Body of pancreas (tissue), 4 donors: ENCODE measurements around the gene ZNF644. TPM values are rescaled to one million over a fixed set of nuclear protein-coding genes. Genes with fewer than 3 reads are reported as not detected.
"Not testable (repeated sequence)": the region's sequence is repeated elsewhere in the genome, so short reads cannot be mapped to it uniquely, and the experiment has no call there.

Source experiments
- ATAC-seq: fragments of 150-250 bp; one replicate; pipeline ENCODE4 v1.9.1; 2016
- DNase-seq, 4 donors: peaks; one replicate each; pipeline ENCODE4 v3.0.0-alpha.2; 2019
- H3K27ac ChIP-seq, 4 donors: fragments of 200-600 bp; sonication (generic); 1 replicate in 3 of 4; 2 replicates in 1 of 4; pipeline versions ENCODE4 v1.5.1 to v1.6.1; 2016 to 2019; ENCODE audit warnings: mild to moderate bottlenecking in 1 of 4, mixed read lengths in 1 of 4, moderate library complexity in 1 of 4
- H3K27me3 ChIP-seq, 2 donors: fragments of 200-600 bp; sonication (generic); one replicate each; pipeline ENCODE4 v1.6.0; 2016; ENCODE audit warnings: mild to moderate bottlenecking in 1 of 2
- H3K36me3 ChIP-seq, 2 donors: fragments of 200-600 bp; sonication (generic); replicated peaks in 1 of 2; 2 replicates each; pipeline ENCODE4 v1.5.1; 2016; ENCODE audit warnings: low read depth in 2 of 2; ENCODE audit not compliant: insufficient read depth in 1 of 2
- H3K4me1 ChIP-seq: fragments of 200-600 bp; sonication (generic); one replicate; pipeline ENCODE4 v1.6.0; 2016
- H3K4me3 ChIP-seq, 2 donors: fragments of 200-600 bp; sonication (generic); 1 replicate in 1 of 2; 2 replicates in 1 of 2; pipeline ENCODE4 v1.5.1; 2016 to 2019
- H3K9me3 ChIP-seq, 3 donors: fragments of 200-600 bp; sonication (generic); 1 replicate in 2 of 3; 2 replicates in 1 of 3; pipeline ENCODE4 v1.5.1; 2016
- CTCF ChIP-seq, 7 experiments: fragments of 450-650 bp in 4 of 7; fragments of 200-600 bp in 3 of 7; sonication (generic) in 3 of 7; IDR thresholded peaks; one replicate each; pipeline ENCODE4 v1.5.1; 2016 to 2019; ENCODE audit warnings: antibody characterized with exemption in 7 of 7
- POLR2A ChIP-seq, 3 donors: fragments of 450-650 bp; IDR thresholded peaks; one replicate each; pipeline ENCODE4 v1.6.1; 2016; ENCODE audit warnings: antibody characterized with exemption in 3 of 3, mild to moderate bottlenecking in 2 of 3
- WGBS, 2 donors: methylation state at CpG; one replicate each; pipeline ENCODE4 v1.1.5; 2017; 5-methylcytosine and 5-hydroxymethylcytosine counted together
- intact Hi-C: fragments of 100-400 bp; cut with DNase I; formaldehyde crosslinking; loops from one replicate; pipeline ENCODE4 v1.15.1; 2023
- total RNA-seq, 2 donors: library from RNA; depleted of rRNA; stranded (reverse); fragments of >200 nt; gene quantifications; one replicate each; pipeline ENCODE4 v1.1.0, GENCODE V29; 2016

The ZNF644 gene
- total RNA-seq, 2 donors from 2014 or later: 41.0 to 47.1 TPM

DNA sequence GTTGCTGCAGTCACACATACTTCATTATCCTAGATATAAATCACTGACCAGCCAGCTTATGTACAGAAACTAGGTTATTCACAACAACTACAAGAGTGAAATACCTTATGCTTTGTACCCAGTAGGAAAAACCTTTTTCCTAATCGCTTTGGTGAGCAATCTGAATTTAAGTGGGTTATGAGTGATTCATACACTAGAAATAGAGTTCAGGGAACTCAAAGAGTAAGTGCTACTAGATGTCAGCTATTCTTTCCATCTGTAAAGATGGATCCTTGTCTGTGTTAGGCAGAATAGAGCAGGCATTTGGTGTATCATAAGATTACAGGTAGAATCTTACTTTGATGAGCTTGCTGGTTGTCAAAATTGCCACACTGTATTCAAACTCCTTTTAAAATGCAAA, 101.9 kb downstream of the ZNF644 start:
- no peak overlapping the region for H3K27ac ChIP-seq
- no peak for ATAC-seq
- TF ChIP-seq CTCF (IDR thresholded peaks at IDR 0.05) (no peak), POLR2A (IDR thresholded peaks at IDR 0.05) (no peak)
- H3K4me1 ChIP-seq: peaks cover 27% of the 10 kb centered on the region
- 84 to 97% methylated on average over 1 of the region's 1 CpG for WGBS, 2 donors
- no peaks in the 10 kb centered on the region for H3K36me3 ChIP-seq
- intact Hi-C loops: no loop called here
- DNase-seq: no peak
- no peaks in the 10 kb centered on the region for H3K27me3 ChIP-seq
- H3K9me3 ChIP-seq: no peaks in the 10 kb centered on the region
- no peak overlapping the region for H3K4me3 ChIP-seq

GRCh38 chr1:90919190-90919719, 102.6 kb downstream of the ZNF644 start:
- Histone ChIP-seq H3K4me1 (peaks cover 22% of the 10 kb centered on the region), H3K27ac (no peak overlapping the region), H3K27me3 (no peaks in the 10 kb centered on the region), H3K9me3 (no peaks in the 10 kb centered on the region), H3K4me3 (no peak overlapping the region), H3K36me3 (no peaks in the 10 kb centered on the region)
- no peak for DNase-seq
- TF ChIP-seq POLR2A (IDR thresholded peaks at IDR 0.05) (no peak), CTCF (IDR thresholded peaks at IDR 0.05) (no peak)
- intact Hi-C loops: no loop called here
- WGBS, 2 donors: 78 to 79% methylated on average over 1 of the region's 1 CpG
- no peak for ATAC-seq

- Histone ChIP-seq H3K36me3 (no peaks in the 10 kb centered on the region), H3K4me1 (no peaks in the 10 kb centered on the region), H3K4me3 (no peak overlapping the region), H3K9me3 (no peaks in the 10 kb centered on the region), H3K27me3 (no peaks in the 10 kb centered on the region), H3K27ac (no peak overlapping the region)
- WGBS, 2 donors: 89 to 98% methylated on average over 1 of the region's 1 CpG
- TF ChIP-seq POLR2A (IDR thresholded peaks at IDR 0.05): no peak
- no peak for TF ChIP-seq CTCF (IDR thresholded peaks at IDR 0.05)
- intact Hi-C loops: no loop called here
- DNase-seq: no peak
- ATAC-seq: no peak
Observed at GRCh38 chr1:90911353-90911752, 110.5 kb downstream of the ZNF644 start.

GRCh38 chr1:90902672-90903071, 119.2 kb downstream of the ZNF644 start:
- Histone ChIP-seq H3K4me3 (no peak overlapping the region), H3K36me3 (no peaks in the 10 kb centered on the region), H3K9me3 (no peaks in the 10 kb centered on the region), H3K4me1 (no peaks in the 10 kb centered on the region), H3K27ac (no peak overlapping the region), H3K27me3 (no peaks in the 10 kb centered on the region)
- no peak for TF ChIP-seq CTCF (IDR thresholded peaks at IDR 0.05)
- no peak for DNase-seq
- intact Hi-C loops: no loop called here
- ATAC-seq: no peak

- intact Hi-C loops: no loop called here
- H3K36me3 ChIP-seq: no peaks in the 10 kb centered on the region
- no peak for TF ChIP-seq POLR2A (IDR thresholded peaks at IDR 0.05)
- no peak for TF ChIP-seq CTCF (IDR thresholded peaks at IDR 0.05)
- H3K4me3 ChIP-seq: no peak overlapping the region
- no peaks in the 10 kb centered on the region for H3K4me1 ChIP-seq
- no peaks in the 10 kb centered on the region for H3K27me3 ChIP-seq
- no peaks in the 10 kb centered on the region for H3K9me3 ChIP-seq
- 96 to 97% methylated on average over 3 of the region's 3 CpGs for WGBS, 2 donors
- DNase-seq (no peak), ATAC-seq (no peak)
- H3K27ac ChIP-seq: no peak overlapping the region
Observed at GRCh38 chr1:90899263-90899662, 122.6 kb downstream of the ZNF644 start.

DNA sequence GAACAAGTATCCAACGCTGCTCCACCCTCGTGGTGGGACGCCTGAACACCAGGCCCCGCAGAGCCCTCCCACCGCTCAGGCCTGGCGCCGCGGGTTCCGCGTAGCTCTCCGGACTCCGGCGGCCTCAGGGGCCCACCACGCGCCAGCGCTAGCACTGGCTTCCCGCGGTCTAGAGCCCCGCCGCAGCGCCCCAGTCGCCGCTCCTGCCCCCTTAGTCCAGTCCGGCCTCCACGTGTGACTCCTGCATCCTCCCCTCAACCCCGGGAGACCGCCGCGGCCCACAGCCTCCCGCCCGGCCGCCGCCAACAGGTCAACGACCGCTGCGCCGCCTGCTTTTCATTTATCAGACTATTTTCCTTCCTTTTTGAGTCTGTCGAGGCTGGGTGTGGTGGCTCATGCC, 128.2 kb downstream of the ZNF644 start:
- H3K36me3 ChIP-seq, H3K9me3 ChIP-seq, H3K27me3 ChIP-seq, intact Hi-C loops, H3K4me3 ChIP-seq, DNase-seq, H3K27ac ChIP-seq, ATAC-seq, H3K4me1 ChIP-seq: not testable (repeated sequence)
- 97 to 99% methylated on average over 22 to 34 of the region's 38 CpGs for WGBS, 2 donors

DNA sequence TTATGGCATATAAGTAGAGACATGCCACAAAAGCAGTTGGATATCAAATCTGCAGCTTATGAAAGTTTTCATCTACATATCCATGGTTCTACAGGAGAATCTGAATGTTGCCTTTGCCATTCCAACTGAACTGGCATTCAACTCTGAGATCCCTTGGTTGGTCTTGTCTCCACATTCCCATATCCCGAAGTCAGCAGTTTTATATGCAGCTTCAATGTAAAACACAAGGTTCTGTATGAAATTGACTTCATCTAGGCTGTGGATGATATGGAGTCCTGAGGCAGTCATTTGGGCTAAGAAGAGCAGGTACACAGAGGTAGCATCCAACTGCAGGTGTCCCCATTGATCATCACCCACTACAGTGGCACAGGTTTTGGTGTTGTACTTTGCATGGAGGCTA, 129.0 kb downstream of the ZNF644 start:
- 95 to 100% methylated on average over 1 of the region's 1 CpG for WGBS, 2 donors
- H3K4me1 ChIP-seq, H3K4me3 ChIP-seq, DNase-seq, H3K27ac ChIP-seq, intact Hi-C loops, H3K27me3 ChIP-seq, H3K36me3 ChIP-seq, H3K9me3 ChIP-seq, ATAC-seq: not testable (repeated sequence)

- H3K9me3 ChIP-seq, DNase-seq, intact Hi-C loops, H3K4me3 ChIP-seq, ATAC-seq, H3K27me3 ChIP-seq, H3K27ac ChIP-seq, H3K36me3 ChIP-seq, H3K4me1 ChIP-seq: not testable (repeated sequence)
- WGBS, 2 donors: 98 to 99% methylated on average over 9 to 13 of the region's 20 CpGs
Observed at GRCh38 chr1:90892196-90892595, 129.6 kb downstream of the ZNF644 start.
